Type B pancreatic cell (in vitro differentiated cells): ENCODE results near the gene CAT. TPM values are rescaled to one million over a fixed set of nuclear protein-coding genes. Genes with fewer than 3 reads are reported as not detected.

Source experiments
- DNase-seq: peaks from one replicate; pipeline ENCODE4 v3.0.0; 2021; ENCODE audit warnings: mixed read lengths; ENCODE audit not compliant: unreplicated experiment; ENCODE audit errors: extremely low spot score
- H3K27ac Mint-ChIP-seq: 2 replicates; pipeline ENCODE4 v1.8.0; 2021; ENCODE audit warnings: mild to moderate bottlenecking, mixed read lengths
- H3K27me3 Mint-ChIP-seq: 2 replicates; pipeline ENCODE4 v1.8.0; 2021; ENCODE audit warnings: mixed read lengths
- H3K36me3 Mint-ChIP-seq: 2 replicates; pipeline ENCODE4 v1.8.0; 2021; ENCODE audit warnings: mixed read lengths
- H3K4me1 Mint-ChIP-seq: one replicate; pipeline ENCODE4 v1.8.0; 2021; ENCODE audit warnings: mixed read lengths; ENCODE audit not compliant: unreplicated experiment
- H3K4me3 Mint-ChIP-seq: 2 replicates; pipeline ENCODE4 v1.8.0; 2021; ENCODE audit warnings: mild to moderate bottlenecking, mixed read lengths
- H3K9me3 Mint-ChIP-seq: 2 replicates; pipeline ENCODE4 v1.8.0; 2021; ENCODE audit warnings: mixed read lengths
- CTCF ChIP-seq: fragments of 200-600 bp; sonication (generic); conservative IDR thresholded peaks from 2 replicates; pipeline ENCODE4 v1.5.0; 2021; ENCODE audit warnings: antibody characterized with exemption, mild to moderate bottlenecking
- total RNA-seq: library from RNA; stranded (reverse); gene quantifications from 2 replicates; pipeline ENCODE4 v1.2.1, GENCODE V29; 2021; ENCODE audit warnings: low replicate concordance

CAT gene
- total RNA-seq, 1 donor from 2014 or later: 61.2 TPM

GRCh38 chr11:34473603-34474169 is 35.0 kb downstream of the CAT start:
- peaks cover 19% of the 10 kb centered on the region for H3K36me3 Mint-ChIP-seq
- H3K4me3 Mint-ChIP-seq: no peak overlapping the region
- no peak for TF ChIP-seq CTCF
- H3K9me3 Mint-ChIP-seq: no peaks in the 10 kb centered on the region
- no peaks in the 10 kb centered on the region for H3K4me1 Mint-ChIP-seq
- DNase-seq: no peak
- no peaks in the 10 kb centered on the region for H3K27me3 Mint-ChIP-seq
- H3K27ac Mint-ChIP-seq: no peak overlapping the region

DNA sequence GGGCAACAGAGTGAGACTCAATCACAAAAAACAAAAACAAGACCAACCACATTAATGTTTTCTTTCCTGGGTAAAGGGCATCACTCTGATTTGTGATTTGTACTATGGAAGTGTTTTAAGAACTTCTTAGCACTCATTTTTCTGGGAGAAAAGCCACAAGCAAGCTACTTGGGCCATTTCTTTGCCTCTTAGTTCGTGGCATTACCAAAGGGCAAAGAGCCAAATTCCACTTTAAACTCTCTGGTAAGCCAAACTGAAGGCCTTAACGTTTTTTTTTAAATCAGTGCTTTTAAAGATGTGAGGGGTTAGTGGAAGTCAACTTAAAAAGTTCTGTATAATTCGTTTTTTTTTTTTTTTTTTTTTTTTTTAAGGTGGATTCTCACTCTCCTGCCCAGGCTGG is 36.9 kb downstream of the CAT start:
- H3K27me3 Mint-ChIP-seq: no peaks in the 10 kb centered on the region
- no peaks in the 10 kb centered on the region for H3K9me3 Mint-ChIP-seq
- H3K4me1 Mint-ChIP-seq: peaks cover 4% of the 10 kb centered on the region
- H3K4me3 Mint-ChIP-seq: no peak overlapping the region
- no peak for TF ChIP-seq CTCF
- H3K27ac Mint-ChIP-seq: no peak overlapping the region
- peaks cover 16% of the 10 kb centered on the region for H3K36me3 Mint-ChIP-seq
- no peak for DNase-seq

GRCh38 chr11:34476849-34477248 is 38.1 kb downstream of the CAT start:
- H3K27me3 Mint-ChIP-seq: no peaks in the 10 kb centered on the region
- H3K9me3 Mint-ChIP-seq: no peaks in the 10 kb centered on the region
- TF ChIP-seq CTCF: no peak
- H3K4me1 Mint-ChIP-seq: peaks cover 4% of the 10 kb centered on the region
- no peak for DNase-seq
- no peak overlapping the region for H3K27ac Mint-ChIP-seq
- peaks cover 11% of the 10 kb centered on the region for H3K36me3 Mint-ChIP-seq
- no peak overlapping the region for H3K4me3 Mint-ChIP-seq

DNA sequence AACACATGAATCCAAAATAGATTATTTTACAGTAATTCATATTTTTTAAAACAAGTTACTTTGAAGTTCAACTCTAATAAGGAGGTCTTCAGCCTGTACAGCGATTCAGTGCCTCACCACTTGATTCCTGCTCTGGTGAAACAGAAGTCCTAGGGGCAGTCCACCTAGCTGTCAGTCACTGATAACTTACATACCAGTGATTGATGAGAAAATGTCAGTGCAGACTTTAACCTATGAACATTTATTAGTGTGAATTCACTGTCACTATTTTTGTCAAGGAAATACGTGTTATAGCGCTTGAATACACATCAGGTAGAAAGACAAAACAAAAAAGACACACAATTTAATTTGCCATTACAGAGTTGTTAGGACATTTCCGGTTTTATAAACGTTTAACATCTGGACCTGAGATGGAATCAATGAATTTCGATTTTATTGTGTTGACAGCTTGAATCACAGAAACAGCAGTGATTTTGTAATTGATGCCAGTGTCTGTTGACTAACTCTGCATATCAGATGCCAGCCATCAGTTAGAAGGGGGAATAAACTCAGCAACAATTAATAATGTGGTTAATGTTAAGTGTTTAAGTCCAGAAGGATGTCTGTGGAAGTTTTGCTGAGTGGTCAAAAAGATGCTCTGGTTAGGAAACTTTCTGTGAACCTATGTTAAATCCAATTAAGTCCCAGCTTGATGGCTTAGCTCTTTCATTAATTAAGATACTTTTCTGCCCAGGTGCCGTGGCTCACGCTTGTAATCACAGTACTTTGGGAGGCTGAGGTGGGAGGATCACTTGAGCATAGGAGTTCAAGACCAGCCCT is 40.3 kb downstream of the CAT start:
- H3K9me3 Mint-ChIP-seq: no peaks in the 10 kb centered on the region
- no peaks in the 10 kb centered on the region for H3K36me3 Mint-ChIP-seq
- H3K27ac Mint-ChIP-seq: no peak overlapping the region
- peaks cover 4% of the 10 kb centered on the region for H3K4me1 Mint-ChIP-seq
- no peak for TF ChIP-seq CTCF
- no peaks in the 10 kb centered on the region for H3K27me3 Mint-ChIP-seq
- DNase-seq: no peak
- H3K4me3 Mint-ChIP-seq: no peak overlapping the region

DNA sequence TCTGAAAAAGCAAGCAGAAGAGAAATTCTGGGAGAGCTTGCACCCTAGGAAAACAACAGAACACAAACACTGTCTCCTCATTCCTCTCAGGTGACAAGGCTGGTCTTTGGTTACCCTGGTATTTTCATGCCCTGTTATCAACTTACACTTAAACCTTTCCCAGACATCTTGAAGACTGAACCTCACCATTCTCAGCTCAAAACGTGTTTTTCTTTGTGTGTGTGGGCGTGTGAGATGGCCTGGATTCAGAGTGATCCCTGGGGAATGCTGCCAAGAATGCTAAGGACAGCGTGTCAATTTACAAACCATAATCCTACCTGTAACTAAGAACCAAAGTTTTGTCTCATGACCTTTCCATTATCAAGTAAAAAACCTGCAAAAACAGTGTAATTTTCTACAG is 41.6 kb downstream of the CAT start:
- TF ChIP-seq CTCF: no peak
- no peak overlapping the region for H3K27ac Mint-ChIP-seq
- no peak for DNase-seq
- no peaks in the 10 kb centered on the region for H3K36me3 Mint-ChIP-seq
- no peaks in the 10 kb centered on the region for H3K27me3 Mint-ChIP-seq
- H3K4me3 Mint-ChIP-seq: no peak overlapping the region
- H3K4me1 Mint-ChIP-seq: peaks cover 4% of the 10 kb centered on the region
- H3K9me3 Mint-ChIP-seq: no peaks in the 10 kb centered on the region
